Measurements from ENCODE around the gene SUPV3L1.
"Not testable (repeated sequence)": the region's sequence is repeated elsewhere in the genome, so short reads cannot be mapped to it uniquely, and the experiment has no call there.

Gene SUPV3L1

GRCh38 chr10:69179743-69180524 is at the start of gene SUPV3L1:
TSS of gene SUPV3L1 (plus strand) at chr10:69180234. CDS start at chr10:69180292, 58 bp downstream.
- H3K4me3 ChIP-seq (replicated peaks; ENCODE audit: low read depth, low read length), result peak within 1 kb of the TSS; percentile 100
- TF ChIP-seq, protein P1, sequence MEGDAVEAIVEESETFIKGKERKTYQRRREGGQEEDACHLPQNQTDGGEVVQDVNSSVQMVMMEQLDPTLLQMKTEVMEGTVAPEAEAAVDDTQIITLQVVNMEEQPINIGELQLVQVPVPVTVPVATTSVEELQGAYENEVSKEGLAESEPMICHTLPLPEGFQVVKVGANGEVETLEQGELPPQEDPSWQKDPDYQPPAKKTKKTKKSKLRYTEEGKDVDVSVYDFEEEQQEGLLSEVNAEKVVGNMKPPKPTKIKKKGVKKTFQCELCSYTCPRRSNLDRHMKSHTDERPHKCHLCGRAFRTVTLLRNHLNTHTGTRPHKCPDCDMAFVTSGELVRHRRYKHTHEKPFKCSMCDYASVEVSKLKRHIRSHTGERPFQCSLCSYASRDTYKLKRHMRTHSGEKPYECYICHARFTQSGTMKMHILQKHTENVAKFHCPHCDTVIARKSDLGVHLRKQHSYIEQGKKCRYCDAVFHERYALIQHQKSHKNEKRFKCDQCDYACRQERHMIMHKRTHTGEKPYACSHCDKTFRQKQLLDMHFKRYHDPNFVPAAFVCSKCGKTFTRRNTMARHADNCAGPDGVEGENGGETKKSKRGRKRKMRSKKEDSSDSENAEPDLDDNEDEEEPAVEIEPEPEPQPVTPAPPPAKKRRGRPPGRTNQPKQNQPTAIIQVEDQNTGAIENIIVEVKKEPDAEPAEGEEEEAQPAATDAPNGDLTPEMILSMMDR (IDR thresholded peaks at IDR 0.05; ENCODE audit: low read length, missing control alignments), result no peak

GRCh38 chr10:69130251-69130650 is 49.8 kb upstream of the SUPV3L1 start:
- TF ChIP-seq, protein P1 (IDR thresholded peaks at IDR 0.05; ENCODE audit: low read length, missing control alignments), result no peak
- DNase-seq (ENCODE audit: low read depth), result peak; percentile 11
- H3K4me3 ChIP-seq (replicated peaks; ENCODE audit: low read depth, low read length), result no peak overlapping the region

More at GRCh38 chr10:69179743-69180524, at the start of gene SUPV3L1:
- peak; percentile 98 for DNase-seq (ENCODE audit: low read depth)

DNA sequence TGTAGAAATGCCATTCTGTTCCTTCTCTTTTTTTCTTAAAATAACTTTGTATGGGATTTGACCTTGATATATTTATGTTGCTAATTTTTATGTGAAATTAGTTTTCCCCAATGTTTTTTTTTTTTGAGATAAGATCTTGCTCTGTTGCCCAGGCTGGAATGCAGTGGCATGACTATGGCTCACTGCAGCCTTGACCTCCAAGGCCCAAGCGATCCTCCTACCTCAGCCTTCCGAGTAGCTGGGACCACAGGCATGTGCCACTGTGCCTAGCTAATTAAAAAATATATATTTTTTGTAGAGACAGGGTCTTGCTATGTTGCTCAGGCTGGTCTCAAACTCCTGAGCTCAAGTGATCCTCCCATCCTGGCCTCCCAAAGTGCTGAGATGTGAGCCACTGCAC is 40.1 kb upstream of the SUPV3L1 start:
- no peak for DNase-seq (ENCODE audit: low read depth)

DNA sequence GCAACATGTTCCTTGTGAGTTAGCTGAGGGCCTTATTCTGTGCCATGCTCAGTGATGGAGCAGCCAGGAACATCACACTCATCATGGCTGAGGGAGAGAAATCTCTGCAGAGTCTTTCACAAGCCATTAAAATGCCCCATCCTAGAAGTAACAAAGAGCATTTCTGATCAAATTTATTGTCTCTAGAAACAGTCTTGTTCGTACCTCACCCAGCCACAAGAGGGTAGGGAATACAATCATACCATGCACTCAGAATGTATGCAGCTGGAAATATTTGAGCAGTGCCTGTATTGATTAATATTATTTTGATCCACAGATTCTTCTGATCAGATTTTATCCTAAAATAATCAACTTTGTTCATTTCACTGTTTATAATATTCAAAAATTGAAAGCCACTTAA is 38.7 kb upstream of the SUPV3L1 start:
- no peak overlapping the region for H3K4me3 ChIP-seq (replicated peaks; ENCODE audit: low read depth, low read length)
- no peak for DNase-seq (ENCODE audit: low read depth)
- TF ChIP-seq, protein P1 (IDR thresholded peaks at IDR 0.05; ENCODE audit: low read length, missing control alignments), result peak; percentile 5

More for the DNA sequence above, 40.1 kb upstream of the SUPV3L1 start:
- TF ChIP-seq, protein P1 (IDR thresholded peaks at IDR 0.05; ENCODE audit: low read length, missing control alignments), result no peak
- H3K4me3 ChIP-seq (replicated peaks; ENCODE audit: low read depth, low read length), result no peak overlapping the region

DNA sequence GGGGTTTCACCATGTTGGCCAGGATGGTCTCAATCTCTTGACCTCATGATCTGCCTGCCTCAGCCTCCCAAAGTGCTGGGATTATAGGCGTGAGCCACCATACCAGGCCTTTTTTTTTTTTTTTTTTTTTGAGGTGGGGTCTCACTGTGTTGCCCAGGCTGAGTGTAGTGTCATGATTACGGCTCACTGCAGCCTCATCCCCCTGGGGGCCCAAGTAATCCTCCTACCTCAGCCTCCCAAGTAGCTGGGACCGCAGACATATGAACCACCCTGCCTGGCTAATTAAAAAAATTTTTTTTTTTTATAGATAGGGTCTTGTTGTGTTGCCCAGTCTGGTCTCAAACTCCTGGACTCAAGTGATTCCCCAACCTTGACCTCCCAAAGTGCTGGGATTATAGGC is 38.0 kb upstream of the SUPV3L1 start:
- not testable (repeated sequence) for H3K4me3 ChIP-seq (replicated peaks; ENCODE audit: low read depth, low read length); DNase-seq (ENCODE audit: low read depth)

- TF ChIP-seq, protein P1 (IDR thresholded peaks at IDR 0.05; ENCODE audit: low read length, missing control alignments), result no peak
- H3K4me3 ChIP-seq (replicated peaks; ENCODE audit: low read depth, low read length), result no peak overlapping the region
- no peak for DNase-seq (ENCODE audit: low read depth)
Observed at GRCh38 chr10:69142983-69143382, 37.1 kb upstream of the SUPV3L1 start.

- TF ChIP-seq, protein P1 (IDR thresholded peaks at IDR 0.05; ENCODE audit: low read length, missing control alignments), result no peak
- no peak overlapping the region for H3K4me3 ChIP-seq (replicated peaks; ENCODE audit: low read depth, low read length)
- no peak for DNase-seq (ENCODE audit: low read depth)
Observed at GRCh38 chr10:69145329-69145728, 34.7 kb upstream of the SUPV3L1 start.
